ENCODE measurements around the gene CCDC183.

DNA sequence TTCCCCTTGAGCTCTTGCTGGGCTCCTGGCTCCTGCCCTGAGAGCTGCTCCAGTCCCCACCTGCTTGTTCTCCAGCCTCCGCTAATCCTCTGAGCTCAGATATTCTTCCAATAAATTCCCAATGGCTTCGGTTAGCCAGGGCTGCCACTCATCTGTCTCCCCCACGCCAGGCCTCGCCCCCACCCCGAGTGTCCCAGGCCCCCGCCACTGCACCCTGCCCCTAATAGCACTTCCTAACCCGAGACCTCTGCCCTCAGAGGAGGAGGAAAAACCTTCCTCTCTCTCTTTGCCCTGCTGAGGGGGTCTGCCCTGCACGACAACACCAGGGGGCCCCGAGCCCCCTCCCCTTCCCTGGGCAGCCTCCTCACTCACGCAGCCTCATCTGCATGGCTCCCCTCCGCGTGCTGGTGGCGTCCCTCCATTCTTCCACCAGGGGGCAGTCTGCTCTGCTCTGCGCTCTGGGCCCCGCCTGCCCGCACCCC, 26.4 kb upstream of the CCDC183 start:
- no peak for TF ChIP-seq POLR2AphosphoS5 (IDR thresholded peaks at IDR 0.05)
- no peak for TF ChIP-seq EP300 (IDR thresholded peaks at IDR 0.05; ENCODE audit: low read depth)
